DMS53 treated with DMSO at 0.1 percent for 48 hours (cell line): Measurements from ENCODE around the gene CSNK2A2.

Source experiments
- DNase-seq: peaks from one replicate; lab custom pipeline; 2025; ENCODE audit not compliant: unreplicated experiment; lab: John Stamatoyannopoulos, UW

CSNK2A2 gene

DNA sequence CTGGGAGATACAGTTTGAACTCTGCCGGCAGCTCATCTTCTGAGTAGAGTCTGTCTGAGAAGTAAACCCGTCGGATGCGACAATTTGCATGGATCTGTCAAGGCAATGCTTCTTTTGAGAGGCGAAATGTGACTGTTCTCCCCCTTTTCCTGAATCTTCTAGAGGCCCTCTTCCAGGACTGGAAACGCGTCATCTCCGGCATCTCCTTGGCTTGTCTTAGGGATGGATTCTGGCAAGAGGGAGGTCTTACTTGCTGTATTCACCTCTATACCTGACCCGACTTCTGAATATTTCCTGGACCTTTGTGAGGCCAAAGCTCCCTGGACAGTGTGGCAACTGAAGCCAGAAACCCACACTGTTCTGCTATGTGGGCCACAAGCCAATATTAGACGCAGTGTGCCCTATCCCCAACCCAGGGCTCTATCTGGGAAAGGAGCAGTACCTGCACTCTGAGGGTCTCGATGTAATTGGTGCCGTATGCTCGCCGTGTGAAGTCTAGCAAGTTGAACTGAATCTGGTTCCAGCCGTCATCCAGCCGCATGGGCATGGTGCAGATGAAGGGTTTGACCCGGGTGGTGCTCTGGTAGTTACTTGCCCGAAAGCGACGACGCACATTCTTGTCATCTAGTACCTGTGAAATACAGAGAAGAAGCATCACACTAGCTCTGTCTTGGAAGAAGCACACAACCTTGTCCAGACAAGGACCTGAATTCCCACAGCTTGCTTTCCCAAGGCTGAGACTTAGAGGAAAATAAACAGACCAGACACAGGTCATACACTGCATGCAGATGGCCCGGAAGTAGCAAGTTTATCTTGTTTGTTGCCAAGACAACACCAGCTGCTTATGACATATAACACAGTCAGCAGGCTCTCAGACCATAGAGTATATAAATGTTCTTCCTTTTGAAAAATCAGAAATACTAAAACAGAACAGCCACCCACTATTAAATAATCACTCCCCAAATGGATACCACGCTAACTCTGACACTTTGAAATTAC lies 82.8 kb downstream of the CSNK2A2 start:
- peak; percentile 3 for DNase-seq

DNA sequence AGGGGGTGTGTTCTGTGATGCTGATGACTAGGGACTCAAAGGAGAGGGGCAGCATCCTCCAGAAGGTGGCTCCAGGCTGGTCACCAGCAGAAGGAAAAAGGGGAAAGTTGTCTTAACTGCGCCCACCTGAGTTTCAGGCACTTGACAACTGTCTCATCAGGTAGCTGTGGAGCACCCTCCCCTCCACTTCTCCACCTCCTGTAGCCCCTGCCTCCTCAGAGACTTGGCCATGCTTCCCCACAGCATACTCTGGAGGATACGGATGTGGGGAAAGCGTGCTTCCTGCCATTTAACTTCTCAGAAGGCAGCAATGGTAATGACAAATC lies 86.6 kb downstream of the CSNK2A2 start:
- DNase-seq, result no peak

DNA sequence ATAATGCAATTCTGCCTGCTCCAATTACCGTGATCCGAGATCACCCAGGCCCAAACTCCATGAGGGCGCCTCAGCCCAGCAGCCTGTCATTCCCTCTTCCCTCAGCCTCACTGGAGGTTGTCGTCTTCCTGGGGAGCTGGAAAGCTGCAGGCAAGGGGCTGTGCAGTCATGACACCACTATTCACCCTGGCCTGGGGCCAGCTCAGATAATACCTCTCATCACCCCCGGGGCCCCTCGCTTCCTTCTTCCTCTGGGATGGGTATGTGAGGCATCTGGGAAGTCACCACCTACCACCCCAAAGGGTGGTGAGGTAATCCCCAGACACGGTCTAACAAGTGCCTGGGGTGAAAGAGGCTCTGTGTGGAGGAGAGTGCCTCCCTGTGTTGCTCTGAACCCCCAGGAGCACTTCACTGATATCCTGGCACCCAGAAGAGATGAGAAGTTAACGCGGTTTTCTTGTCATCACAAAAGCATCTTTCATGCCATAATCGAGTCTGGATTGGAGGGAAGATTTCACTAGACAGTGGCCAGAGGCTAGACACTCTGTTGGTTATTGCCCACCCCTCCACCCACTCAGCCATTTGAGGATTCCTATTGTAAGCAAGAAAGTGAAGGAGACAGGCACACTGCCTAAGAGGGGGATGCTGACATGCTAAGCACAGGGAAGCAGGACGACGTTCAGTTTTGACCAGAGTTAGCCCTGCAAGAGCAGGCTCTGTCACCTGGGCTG lies 87.2 kb downstream of the CSNK2A2 start:
- DNase-seq, result no peak

DNA sequence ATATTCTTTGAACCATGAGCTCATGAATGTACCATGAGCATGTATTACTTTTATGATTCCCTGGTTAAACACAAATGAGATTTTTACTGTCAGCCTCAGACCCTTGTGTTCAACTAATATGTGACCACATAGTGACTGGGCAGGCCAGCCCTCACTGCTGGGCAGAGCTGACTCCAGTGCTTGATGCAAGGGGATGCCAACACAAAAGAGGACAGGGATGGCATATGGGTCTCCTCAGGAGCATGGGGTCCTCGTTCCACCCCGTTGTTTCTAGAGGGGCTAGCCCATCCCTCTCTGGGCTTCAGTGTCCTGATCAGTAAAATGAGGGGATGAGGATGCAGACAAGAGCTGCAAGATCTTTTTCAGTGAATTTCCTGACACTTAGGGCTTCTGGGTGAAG lies 88.0 kb downstream of the CSNK2A2 start:
- no peak for DNase-seq

DNA sequence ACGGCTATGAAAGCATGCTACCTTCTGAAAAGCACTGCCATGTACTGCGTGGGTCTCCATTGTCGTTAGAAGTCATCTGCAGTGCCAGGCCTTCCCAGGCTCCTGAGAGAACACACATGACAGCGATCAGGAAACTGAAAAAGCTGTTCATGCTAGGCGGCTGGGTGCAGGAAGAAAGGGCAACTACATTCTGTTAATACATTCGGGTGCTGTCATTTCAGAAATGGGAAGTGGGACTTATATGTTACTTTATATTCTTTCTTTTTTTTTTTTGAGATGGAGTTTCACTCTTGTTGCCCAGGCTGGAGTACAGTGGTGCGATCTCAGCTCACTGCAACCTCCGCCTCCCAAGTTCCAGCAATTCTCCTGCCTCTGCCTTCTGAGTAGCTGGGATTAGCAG lies 88.6 kb downstream of the CSNK2A2 start:
- DNase-seq, result no peak
